IPS-18a (cell line): ENCODE results near the gene PRR36.
"Not testable (repeated sequence)": the region's sequence is repeated elsewhere in the genome, so short reads cannot be mapped to it uniquely, and the experiment has no call there.

Experiments used
- H3K27ac ChIP-seq: one replicate; pipeline ENCODE4 v1.5.1; 2013; ENCODE audit warnings: low read length
- H3K27me3 ChIP-seq: one replicate; pipeline ENCODE4 v1.6.1; 2013; ENCODE audit warnings: mild to moderate bottlenecking, low read length; ENCODE audit not compliant: control insufficient read depth, insufficient read depth
- H3K36me3 ChIP-seq: one replicate; pipeline ENCODE4 v1.6.1; 2013; ENCODE audit warnings: low read depth, low read length; ENCODE audit not compliant: control insufficient read depth
- H3K4me1 ChIP-seq: one replicate; pipeline ENCODE4 v1.6.1; 2013; ENCODE audit warnings: low read depth, low read length; ENCODE audit not compliant: control insufficient read depth
- H3K4me3 ChIP-seq: one replicate; pipeline ENCODE4 v1.5.1; 2013; ENCODE audit warnings: low read length
- H3K9ac ChIP-seq: one replicate; pipeline ENCODE4 v1.6.1; 2013; ENCODE audit warnings: mild to moderate bottlenecking, low read length, moderate library complexity
- H3K9me3 ChIP-seq: one replicate; pipeline ENCODE4 v1.6.1; 2013; ENCODE audit warnings: low read depth, low read length; ENCODE audit not compliant: control insufficient read depth

Gene PRR36

DNA sequence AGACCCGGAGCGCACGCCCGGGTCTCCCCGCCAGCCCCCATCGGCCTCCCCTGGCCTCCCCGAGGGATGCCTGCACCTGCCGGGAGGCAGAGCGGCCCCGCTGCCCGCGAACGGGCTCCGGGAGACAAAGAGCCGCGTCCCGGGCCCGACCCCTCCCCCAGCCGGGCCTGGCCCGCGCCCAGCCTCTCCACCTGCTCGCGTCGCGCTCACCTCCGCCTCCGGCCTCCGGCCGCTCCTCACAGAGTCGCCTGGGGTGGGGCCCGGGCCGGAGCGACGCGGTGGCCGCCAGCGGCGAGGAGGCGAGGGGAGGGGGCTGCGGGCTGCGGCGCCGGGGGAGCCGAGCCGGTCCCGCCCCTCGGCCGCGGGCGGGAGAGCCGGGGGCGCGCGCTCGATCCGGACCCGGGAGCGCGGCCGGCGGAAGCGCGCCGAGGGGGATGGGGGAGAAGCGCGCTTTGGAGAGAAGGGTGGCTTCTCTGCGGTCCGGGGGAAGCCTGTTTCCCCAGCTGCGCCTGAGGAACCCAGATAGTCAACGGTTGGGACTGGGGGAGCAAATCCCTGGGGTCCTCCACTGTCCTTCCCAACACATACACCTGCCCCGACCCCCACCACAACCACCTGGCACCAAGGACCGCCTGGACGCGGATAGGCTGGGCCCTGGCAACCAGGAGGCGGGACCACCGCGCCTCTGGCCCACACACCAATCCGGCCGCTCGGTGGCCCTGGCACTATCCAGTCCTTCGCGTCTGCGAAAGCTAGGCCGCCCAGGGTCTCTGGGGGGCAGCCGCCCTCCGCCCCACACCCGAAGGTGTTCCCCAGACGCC lies at the start of gene PRR36:
PRR36 (minus strand) TSS at position 315 of the 821 bp plus-strand sequence. CDS start 701 bp downstream, outside the sequence.
- H3K27ac ChIP-seq = no peak within 1 kb of the TSS
- H3K4me3 ChIP-seq = peak within 1 kb of the TSS; percentile 78
- H3K4me1 ChIP-seq = peaks cover 5% of the 10 kb centered on the region
- peak within 1 kb of the TSS; percentile 73 for H3K9ac ChIP-seq
- H3K27me3 ChIP-seq = peaks cover 11% of the 10 kb centered on the region
- H3K9me3 ChIP-seq = no peaks in the 10 kb centered on the region
- H3K36me3 ChIP-seq = no peaks in the 10 kb centered on the region

DNA sequence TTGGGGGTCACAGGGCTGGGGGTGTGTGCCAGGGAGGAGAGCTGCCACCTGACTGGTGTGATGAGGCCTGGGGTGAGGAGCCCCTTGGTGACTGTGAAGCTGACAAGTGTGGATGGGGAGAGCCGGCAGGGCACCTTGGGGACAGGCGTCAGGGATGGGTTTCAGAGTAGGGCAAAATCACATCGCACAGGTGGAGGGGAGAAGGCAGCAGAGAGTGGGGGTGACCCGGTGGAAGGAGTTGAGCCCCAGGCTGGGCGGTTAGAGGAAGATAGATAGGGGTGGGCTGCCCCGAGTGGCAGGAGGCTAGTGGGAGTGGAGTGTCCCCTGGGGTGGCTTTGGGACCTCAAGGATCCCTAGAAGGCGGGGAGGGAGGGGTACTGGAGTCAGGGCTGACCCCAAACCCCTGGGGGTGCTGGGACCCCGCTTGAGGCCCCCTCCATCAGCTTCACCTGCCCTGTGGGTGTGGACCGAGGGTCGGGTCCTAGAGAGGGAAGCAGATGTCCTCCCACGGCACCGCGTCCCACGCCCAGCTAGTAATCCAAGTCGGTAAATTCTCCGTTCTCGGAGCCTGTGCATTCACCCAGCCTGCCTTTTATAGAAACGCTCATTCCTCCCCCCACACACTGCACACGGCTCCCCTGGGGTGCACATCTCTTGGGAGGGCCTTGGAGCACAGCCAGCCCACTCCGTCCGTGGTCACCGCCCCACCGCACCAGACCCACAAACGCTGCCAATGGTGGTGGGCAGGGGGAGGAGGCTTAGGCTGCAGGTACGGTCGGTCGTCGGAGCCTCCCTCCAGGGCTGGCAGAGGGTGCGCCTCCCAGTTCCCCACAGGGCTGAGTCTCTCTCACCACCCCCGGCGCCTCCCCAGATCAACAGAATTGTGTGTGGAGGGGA lies 49.4 kb upstream of the PRR36 start:
- Histone ChIP-seq H3K4me3 (no peak overlapping the region), H3K27me3 (peaks cover 12% of the 10 kb centered on the region), H3K36me3 (no peaks in the 10 kb centered on the region), H3K9ac (no peak overlapping the region), H3K4me1 (peaks cover 13% of the 10 kb centered on the region), H3K9me3 (no peaks in the 10 kb centered on the region), H3K27ac (no peak overlapping the region)

DNA sequence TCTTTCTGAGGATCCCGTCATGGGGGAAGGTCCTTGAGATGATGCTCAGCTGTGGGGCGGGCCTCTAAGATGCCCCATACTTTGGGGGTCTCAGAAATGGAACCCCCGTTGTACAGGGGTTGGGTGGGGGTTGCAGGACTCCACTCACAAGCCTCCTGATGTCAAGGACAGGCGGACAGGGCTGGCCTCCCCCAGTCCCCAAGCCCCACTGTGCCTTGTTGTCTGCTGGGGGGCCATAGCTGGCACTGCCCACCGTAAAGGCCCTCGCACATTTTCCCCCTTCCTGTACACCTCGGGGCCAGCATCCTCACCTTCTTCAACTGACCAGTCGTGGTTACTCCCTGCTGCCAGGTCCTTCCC lies 48.6 kb upstream of the PRR36 start:
- no peak overlapping the region for H3K27ac ChIP-seq
- no peaks in the 10 kb centered on the region for H3K36me3 ChIP-seq
- no peak overlapping the region for H3K9ac ChIP-seq
- peaks cover 13% of the 10 kb centered on the region for H3K4me1 ChIP-seq
- no peaks in the 10 kb centered on the region for H3K9me3 ChIP-seq
- H3K4me3 ChIP-seq = no peak overlapping the region
- peaks cover 19% of the 10 kb centered on the region for H3K27me3 ChIP-seq

DNA sequence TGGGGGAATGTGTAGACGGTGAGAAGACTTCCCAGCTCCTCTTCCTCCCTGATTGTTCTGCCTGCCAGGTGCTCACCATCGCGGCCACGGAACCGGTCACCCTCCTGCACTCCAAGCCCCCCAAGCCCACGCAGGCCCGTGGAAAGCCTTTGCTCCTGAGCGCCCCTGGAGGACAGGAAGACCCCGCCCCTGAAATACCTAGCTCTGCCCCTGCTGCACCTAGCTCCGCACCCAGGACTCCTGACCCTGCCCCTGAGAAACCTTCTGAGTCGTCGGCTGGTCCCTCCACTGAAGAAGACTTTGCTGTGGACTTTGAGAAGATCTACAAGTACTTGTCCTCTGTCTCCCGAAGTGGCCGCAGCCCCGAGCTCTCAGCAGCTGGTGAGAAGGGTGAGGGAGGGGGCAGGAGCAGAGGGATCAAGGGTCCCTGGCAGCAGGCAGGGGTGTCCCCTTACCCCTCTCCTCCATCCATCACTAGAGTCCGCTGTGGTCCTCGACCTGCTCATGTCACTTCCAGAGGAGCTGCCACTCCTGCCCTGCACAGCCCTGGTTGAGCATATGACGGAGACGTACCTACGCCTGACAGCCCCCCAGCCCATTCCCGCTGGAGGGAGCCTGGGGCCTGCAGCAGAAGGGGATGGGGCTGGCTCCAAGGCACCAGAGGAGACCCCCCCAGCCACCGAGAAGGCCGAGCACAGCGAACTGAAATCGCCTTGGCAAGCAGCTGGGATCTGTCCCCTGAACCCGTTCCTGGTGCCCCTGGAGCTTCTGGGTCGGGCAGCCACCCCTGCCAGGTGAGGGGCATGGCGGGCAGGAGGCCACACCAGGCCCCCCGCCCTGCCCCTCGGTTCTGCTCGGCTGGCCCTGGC lies 48.0 kb upstream of the PRR36 start:
- H3K27me3 ChIP-seq = peaks cover 25% of the 10 kb centered on the region
- no peak overlapping the region for H3K9ac ChIP-seq
- no peak overlapping the region for H3K4me3 ChIP-seq
- H3K36me3 ChIP-seq = no peaks in the 10 kb centered on the region
- peaks cover 13% of the 10 kb centered on the region for H3K4me1 ChIP-seq
- H3K27ac ChIP-seq = no peak overlapping the region
- H3K9me3 ChIP-seq = no peaks in the 10 kb centered on the region

DNA sequence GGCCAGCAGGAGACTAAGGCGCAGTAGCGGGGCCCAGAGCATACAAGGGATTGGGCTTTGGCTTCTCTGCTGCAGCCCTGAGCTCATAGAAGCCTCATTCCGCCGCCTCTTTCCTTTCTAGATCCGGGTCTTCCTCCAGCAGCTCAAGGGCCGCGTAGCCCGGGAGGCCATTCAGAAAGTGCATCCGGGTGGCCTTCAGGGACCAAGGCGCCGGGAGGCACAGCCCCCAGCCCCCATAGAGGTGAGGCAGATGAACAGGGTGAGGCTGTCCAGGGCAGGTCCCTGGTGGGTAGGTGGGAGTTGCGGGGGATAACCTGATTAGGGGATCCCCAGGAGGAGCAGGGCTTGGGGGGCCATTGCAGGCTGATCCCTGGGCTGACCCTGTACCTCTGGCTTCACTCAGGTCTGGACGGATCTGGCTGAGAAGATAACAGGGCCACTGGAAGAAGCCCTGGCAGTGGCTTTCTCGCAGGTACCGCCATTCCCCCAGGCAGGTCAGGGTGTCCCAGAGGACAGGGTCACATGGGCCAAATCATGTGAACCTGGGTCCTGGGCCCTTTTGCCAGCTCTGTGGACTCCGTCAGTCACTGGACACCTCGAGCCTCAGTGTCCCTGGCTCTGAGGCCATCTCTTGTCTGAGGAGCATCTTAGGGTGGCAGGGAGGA lies 47.2 kb upstream of the PRR36 start:
- Histone ChIP-seq H3K4me3 (peak overlapping the region; percentile 60), H3K36me3 (no peaks in the 10 kb centered on the region), H3K4me1 (peaks cover 13% of the 10 kb centered on the region), H3K27ac (no peak overlapping the region), H3K9ac (no peak overlapping the region), H3K27me3 (peaks cover 33% of the 10 kb centered on the region), H3K9me3 (no peaks in the 10 kb centered on the region)

DNA sequence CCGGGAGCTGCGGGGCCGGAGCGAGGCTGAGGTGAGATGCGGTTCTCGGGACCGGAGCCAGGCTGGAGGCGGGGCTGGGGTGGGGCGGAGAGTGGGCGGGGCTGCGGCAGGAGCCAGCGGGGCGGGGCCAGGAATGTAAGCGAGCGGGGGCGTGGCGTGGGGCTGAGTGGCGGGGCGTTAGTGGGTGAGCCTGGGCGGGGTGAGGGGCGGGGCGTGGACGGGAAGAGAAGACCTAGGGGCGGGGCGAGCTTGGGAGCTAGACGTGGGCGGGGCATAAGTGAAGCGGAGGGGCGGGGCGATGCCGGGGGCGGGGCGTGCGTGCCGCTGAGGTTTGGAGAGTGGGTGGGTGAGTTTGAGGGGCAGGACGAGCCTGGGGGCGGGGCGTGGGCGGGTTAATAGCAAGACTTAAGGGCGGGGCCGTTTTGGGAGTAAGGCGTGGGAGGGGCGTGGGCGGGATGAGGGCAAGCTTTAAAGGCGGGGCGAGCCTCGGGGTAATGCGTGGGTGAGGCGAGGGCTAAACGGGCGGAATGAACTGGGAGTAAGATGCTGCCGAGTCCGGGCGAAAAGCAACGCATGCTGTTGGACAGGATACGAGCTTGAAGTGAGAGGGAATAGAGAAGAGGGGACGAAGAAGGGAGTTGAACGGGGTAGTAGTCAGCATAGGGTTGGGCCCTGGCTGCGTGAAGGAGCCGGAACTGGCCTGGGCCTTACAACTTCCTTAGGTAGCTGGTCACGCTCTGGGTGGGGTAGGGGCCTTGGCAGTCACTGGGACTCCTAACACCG lies 46.5 kb upstream of the PRR36 start:
- peak overlapping the region; percentile 64 for H3K4me3 ChIP-seq
- H3K9me3 ChIP-seq = no peaks in the 10 kb centered on the region
- no peaks in the 10 kb centered on the region for H3K36me3 ChIP-seq
- H3K27ac ChIP-seq = no peak overlapping the region
- H3K4me1 ChIP-seq = peaks cover 9% of the 10 kb centered on the region
- H3K9ac ChIP-seq = no peak overlapping the region
- peaks cover 40% of the 10 kb centered on the region for H3K27me3 ChIP-seq

DNA sequence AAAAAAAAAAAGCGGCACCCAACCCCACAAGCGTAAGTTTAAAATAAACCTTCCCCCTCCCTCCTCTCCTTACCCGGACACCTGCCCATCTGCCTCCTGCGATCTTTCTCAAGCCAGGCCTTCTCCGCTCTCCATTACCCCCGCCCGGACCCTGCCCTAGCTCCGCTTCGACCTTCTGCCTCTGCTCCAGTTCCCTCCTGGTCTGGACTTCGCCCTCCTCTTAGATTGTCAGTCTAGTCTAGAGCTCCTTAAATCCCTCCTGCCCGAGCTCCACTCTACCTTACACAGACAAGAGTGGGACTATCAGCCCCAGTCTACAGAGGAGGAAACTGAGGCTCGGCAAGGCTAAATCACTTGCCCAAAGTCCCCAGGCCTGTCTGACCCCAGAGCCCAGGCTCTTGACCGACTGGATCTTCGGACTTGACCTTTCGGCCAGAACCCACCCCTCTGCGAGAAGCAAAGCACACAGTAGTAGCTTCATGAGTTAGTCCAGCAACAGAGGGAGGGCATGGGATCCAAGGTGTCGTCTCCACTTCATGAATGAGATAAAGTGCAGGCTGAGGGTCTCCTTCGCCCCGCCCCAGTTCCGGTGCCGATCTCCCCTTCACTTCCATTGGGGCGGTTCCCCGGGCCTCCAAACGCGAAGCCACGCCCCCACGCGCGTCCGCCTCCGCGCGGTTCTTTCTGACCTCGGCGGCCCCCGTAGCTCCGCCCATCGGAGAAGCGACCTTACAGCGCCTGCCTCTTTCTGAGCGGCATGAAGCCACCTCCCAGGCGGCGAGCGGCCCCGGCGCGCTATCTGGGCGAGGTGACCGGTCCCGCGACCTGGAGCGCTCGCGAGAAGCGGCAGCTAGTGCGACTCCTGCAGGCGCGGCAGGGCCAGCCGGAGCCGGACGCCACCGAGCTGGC lies 45.7 kb upstream of the PRR36 start, which contains the start of gene SNAPC2:
SNAPC2 (plus strand) TSS at position 729 of the 909 bp plus-strand sequence; CDS start at position 758, 29 bp downstream.
- Histone ChIP-seq H3K27ac (no peak within 1 kb of the TSS), H3K9me3 (no peaks in the 10 kb centered on the region), H3K36me3 (no peaks in the 10 kb centered on the region), H3K9ac (no peak within 1 kb of the TSS), H3K27me3 (peaks cover 49% of the 10 kb centered on the region), H3K4me1 (peaks cover 9% of the 10 kb centered on the region), H3K4me3 (peak within 1 kb of the TSS; percentile 64)

DNA sequence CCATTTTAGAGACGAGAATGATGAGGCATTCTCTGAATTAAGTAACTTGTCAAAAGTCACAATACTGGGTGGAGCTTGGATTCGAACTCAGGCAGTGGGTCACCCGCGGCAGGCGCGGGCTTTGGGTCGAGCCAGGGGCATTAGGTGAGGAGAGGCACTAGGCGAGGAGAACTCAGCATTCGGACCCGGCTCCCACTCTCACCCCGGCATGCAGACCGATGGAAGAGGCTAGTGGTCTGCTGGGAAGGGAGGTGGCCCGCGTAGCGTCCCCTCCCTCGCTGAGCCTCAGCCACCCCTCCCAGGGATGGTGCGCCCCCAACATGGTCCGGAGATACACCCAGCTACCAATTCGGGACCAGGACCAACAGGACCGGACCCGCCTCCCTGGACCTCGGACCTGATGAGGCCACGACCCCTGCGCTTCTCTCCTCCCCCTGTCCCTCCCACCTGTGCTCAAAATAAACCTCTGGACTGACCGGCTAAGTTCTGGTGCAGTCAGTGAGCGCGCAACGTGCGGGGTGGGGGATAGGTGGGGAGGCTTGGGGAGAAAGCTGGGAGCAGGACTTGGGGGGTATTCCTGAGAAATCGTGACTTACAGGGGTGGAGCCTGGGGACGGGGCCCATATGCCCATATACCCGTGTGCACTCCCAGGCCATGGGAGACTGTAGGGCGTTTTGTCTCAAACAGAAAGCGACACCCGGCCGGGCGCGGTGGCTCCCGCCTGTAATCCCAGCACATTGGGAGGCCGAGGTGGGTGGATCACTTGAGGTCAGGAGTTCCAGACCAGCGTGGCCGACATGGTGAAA lies 44.6 kb upstream of the PRR36 start:
- peak overlapping the region; percentile 47 for H3K4me3 ChIP-seq
- H3K9ac ChIP-seq = no peak overlapping the region

DNA sequence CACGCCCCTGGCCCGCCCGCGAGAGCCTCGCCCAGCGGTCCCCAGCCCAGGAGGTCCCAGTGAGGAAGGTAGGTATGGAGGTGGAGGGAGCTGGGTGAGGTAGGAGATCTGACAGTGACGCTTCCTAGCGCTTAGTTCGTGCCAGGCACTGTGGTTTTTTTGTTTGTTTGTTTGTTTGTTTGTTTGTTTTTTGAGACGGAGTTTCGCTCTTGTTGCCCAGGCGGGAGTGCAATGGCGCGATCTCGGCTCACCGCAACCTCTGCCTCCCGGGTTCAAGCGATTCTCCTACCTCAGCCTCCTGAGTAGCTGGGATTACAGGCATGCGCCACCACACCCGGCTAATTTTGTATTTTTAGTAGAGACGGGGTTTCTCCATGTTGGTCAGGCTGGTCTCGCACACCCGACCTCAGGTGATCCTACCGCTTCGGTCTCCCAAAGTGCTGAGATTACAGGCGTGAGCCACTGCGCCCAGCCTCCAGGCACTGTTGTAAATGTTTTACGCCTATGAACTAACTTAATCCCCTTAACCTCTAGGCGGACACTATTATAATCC lies 43.9 kb upstream of the PRR36 start:
- peak overlapping the region; percentile 47 for H3K4me3 ChIP-seq
- H3K9ac ChIP-seq = not testable (repeated sequence)

More for the DNA sequence above, 44.6 kb upstream of the PRR36 start:
- H3K27me3 ChIP-seq = peaks cover 59% of the 10 kb centered on the region
- H3K27ac ChIP-seq = no peak overlapping the region
- no peaks in the 10 kb centered on the region for H3K9me3 ChIP-seq
- no peaks in the 10 kb centered on the region for H3K36me3 ChIP-seq
- peaks cover 9% of the 10 kb centered on the region for H3K4me1 ChIP-seq

More for the DNA sequence above, 43.9 kb upstream of the PRR36 start:
- H3K27me3 ChIP-seq = peaks cover 61% of the 10 kb centered on the region
- not testable (repeated sequence) for H3K9me3 ChIP-seq, H3K27ac ChIP-seq, H3K36me3 ChIP-seq, H3K4me1 ChIP-seq
